MCF 10A (cell line): ENCODE results near the gene BPNT1. TPM values are rescaled to one million over a fixed set of nuclear protein-coding genes. Genes with fewer than 3 reads are reported as not detected.
"Not testable (repeated sequence)": the region's sequence is repeated elsewhere in the genome, so short reads cannot be mapped to it uniquely, and the experiment has no call there.

Source experiments
- BruUV-seq: library from RNA; stranded (reverse); fragments of 400-500 nt; replicated peaks from 2 replicates; lab custom pipeline; 2021; lab: Mats Ljungman, UMichigan
- CTCF ChIA-PET: fragments of 300-600 bp; sonication (Branson Sonifier 250); formaldehyde crosslinking; extraction: SDS; loops from one replicate; lab custom pipeline; 2021; ENCODE audit warnings: antibody characterized with exemption, inconsistent platforms; lab: Yijun Ruan, JAX
- POLR2A ChIA-PET: fragments of 300-600, 350-650 bp; sonication (Branson Sonifier 250); formaldehyde crosslinking; extraction: SDS; loops from one replicate; lab custom pipeline; 2020; ENCODE audit warnings: antibody characterized with exemption, inconsistent platforms; lab: Yijun Ruan, JAX
- DNase-seq: peaks from one replicate; pipeline ENCODE4 v3.0.0-alpha.2; 2018; ENCODE audit not compliant: unreplicated experiment
- H3K27ac Mint-ChIP-seq: one replicate; pipeline ENCODE4 v1.8.0; 2022; ENCODE audit warnings: mild to moderate bottlenecking, low read depth, mixed read lengths; ENCODE audit not compliant: unreplicated experiment
- H3K27me3 Mint-ChIP-seq: one replicate; pipeline ENCODE4 v1.8.0; 2022; ENCODE audit warnings: mixed read lengths; ENCODE audit not compliant: insufficient read depth, unreplicated experiment
- H3K36me3 Mint-ChIP-seq: one replicate; pipeline ENCODE4 v1.8.0; 2022; ENCODE audit warnings: mild to moderate bottlenecking, moderate library complexity, mixed read lengths; ENCODE audit not compliant: insufficient read depth, unreplicated experiment
- H3K4me1 Mint-ChIP-seq: one replicate; pipeline ENCODE4 v1.8.0; 2022; ENCODE audit warnings: mixed read lengths; ENCODE audit not compliant: insufficient read depth, unreplicated experiment
- H3K4me3 Mint-ChIP-seq: one replicate; pipeline ENCODE4 v1.8.0; 2022; ENCODE audit warnings: mild to moderate bottlenecking, moderate library complexity, mixed read lengths; ENCODE audit not compliant: unreplicated experiment
- H3K9me3 Mint-ChIP-seq: one replicate; pipeline ENCODE4 v1.8.0; 2022; ENCODE audit warnings: mixed read lengths; ENCODE audit not compliant: unreplicated experiment
- intact Hi-C: fragments of 100-400 bp; cut with micrococcal nuclease; formaldehyde crosslinking; loops from 2 replicates; pipeline ENCODE4 v1.14.1; 2022
- total RNA-seq: library from RNA; stranded (reverse); gene quantifications from 2 replicates; pipeline ENCODE4 v1.2.3, GENCODE V29; 2022
- TF ChIP-seq, protein P1 (sequence below): fragments of 200-600 bp; IDR thresholded peaks from one replicate; pipeline ENCODE4 v1.8.0; 2022; ENCODE audit warnings: antibody characterized with exemption, mild to moderate bottlenecking; ENCODE audit not compliant: unreplicated experiment

The BPNT1 gene
- total RNA-seq, 1 experiment from 2014 or later = 39.2 TPM

DNA sequence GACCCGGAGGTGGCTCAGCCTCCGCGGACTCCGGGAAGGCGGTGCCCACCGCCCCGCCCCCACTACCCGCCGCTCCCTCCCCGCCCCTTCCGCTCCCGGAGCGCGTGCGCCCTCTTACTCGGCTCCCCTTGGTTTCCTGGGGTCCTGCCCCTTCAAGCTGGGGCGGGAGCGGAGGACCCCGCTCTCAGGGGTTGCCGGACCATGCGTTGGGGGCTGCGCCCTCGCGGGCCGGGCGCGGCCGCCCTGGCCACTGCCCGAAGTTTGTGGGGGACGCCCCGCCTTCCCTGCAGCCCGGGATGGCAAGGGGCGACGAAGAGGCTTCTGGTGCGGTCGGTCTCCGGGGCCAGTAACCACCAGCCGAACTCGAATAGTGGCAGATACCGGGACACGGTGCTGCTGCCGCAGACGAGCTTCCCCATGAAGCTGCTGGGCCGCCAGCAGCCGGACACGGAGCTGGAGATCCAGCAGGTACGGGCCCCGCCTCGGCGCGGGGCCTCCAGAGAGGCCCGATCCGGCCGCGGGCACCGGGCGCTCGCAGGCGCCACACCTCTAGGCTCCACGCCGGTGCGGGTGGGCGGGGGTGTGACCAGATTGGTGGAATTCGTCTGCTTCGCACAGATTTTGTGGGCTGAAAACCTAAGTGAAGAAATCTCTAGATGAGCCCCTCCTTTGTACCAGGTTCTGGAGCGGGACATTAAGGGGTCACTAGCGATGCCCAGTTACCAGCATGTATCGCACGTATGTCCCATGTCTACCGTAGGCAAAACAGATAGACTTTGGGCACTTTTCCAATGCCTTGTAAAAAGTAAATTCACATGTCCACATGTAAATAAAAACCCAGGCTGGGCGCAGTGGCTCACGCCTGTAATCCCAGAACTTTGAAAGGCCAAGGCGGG is 4.7 kb upstream of the BPNT1 start, which contains the start of gene IARS2:
Gene IARS2 (plus strand): TSS at position 117 of the 896 bp plus-strand sequence. CDS start 85 bp downstream, at position 202.
- ChIA-PET POLR2A (interaction anchor here (0.6 to 2.4 kb wide), 12 partner anchors 8 to 1809 kb away, joined by 3 to 17 read pairs (median 3); partner anchors contain the start of genes EPRS1 and RRP15), CTCF (interaction anchor here (0.7 to 1.3 kb wide), 4 partner anchors 13 to 97 kb away, joined by 3 to 5 read pairs (median 4); no protein-coding TSS in a partner anchor)
- no peaks in the 10 kb centered on the region for H3K9me3 Mint-ChIP-seq
- intact Hi-C loops = loop anchor here (1.0 kb wide), 1 partner anchor 48 kb away; the partner anchor contains the start of gene EPRS1
- peak within 1 kb of the TSS; percentile 79 for H3K4me3 Mint-ChIP-seq
- peak; percentile 95 for DNase-seq
- H3K27ac Mint-ChIP-seq = peak within 1 kb of the TSS; percentile 36
- H3K4me1 Mint-ChIP-seq = peaks cover 22% of the 10 kb centered on the region
- BruUV-seq = TSS peak; percentile 27
- TF ChIP-seq, protein P1, sequence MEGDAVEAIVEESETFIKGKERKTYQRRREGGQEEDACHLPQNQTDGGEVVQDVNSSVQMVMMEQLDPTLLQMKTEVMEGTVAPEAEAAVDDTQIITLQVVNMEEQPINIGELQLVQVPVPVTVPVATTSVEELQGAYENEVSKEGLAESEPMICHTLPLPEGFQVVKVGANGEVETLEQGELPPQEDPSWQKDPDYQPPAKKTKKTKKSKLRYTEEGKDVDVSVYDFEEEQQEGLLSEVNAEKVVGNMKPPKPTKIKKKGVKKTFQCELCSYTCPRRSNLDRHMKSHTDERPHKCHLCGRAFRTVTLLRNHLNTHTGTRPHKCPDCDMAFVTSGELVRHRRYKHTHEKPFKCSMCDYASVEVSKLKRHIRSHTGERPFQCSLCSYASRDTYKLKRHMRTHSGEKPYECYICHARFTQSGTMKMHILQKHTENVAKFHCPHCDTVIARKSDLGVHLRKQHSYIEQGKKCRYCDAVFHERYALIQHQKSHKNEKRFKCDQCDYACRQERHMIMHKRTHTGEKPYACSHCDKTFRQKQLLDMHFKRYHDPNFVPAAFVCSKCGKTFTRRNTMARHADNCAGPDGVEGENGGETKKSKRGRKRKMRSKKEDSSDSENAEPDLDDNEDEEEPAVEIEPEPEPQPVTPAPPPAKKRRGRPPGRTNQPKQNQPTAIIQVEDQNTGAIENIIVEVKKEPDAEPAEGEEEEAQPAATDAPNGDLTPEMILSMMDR = no peak
- no peaks in the 10 kb centered on the region for H3K27me3 Mint-ChIP-seq
- peaks cover 41% of the 10 kb centered on the region for H3K36me3 Mint-ChIP-seq

DNA sequence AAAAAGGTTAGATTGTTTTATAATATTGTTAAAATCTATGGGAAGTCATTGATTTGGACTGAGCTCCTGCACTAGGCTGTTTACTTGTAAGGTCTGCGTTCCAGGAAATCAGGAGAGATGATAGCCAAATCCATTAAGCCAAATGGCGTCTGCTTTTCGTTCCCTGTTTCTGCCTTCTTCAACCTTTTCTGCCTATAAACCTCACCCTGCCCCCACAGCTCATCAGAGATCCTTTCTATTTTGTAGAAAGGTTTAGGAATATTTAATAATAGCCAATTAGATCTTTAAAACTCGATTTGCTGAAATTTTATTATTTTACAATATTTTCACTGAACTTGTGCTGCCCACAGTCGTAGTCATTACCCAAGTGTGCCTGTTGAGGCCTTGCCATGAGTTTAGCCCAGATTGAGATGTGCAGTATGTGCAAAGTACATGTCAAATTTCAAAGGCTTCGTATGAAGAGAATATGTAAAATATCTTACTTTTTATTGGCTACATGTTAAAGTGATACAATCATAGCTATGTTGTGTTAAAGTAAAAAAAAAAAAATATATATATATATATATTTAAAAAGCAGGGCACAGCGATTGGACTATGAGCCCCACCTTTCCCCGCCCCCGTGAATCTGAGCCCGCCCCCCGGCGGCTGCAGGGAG is 3.9 kb upstream of the BPNT1 start:
- Mint-ChIP-seq H3K27me3 (no peaks in the 10 kb centered on the region), H3K36me3 (peaks cover 34% of the 10 kb centered on the region), H3K4me1 (peaks cover 22% of the 10 kb centered on the region), H3K4me3 (peak overlapping the region; percentile 79), H3K9me3 (no peaks in the 10 kb centered on the region), H3K27ac (no peak overlapping the region)
- BruUV-seq = no TSS peak
- CTCF ChIA-PET = interaction anchor here (0.6 to 1.8 kb wide), 7 partner anchors 11 to 98 kb away, joined by 3 to 7 read pairs (median 4); no protein-coding TSS in a partner anchor
- DNase-seq = no peak
- POLR2A ChIA-PET = interaction anchor here (0.7 to 2.4 kb wide), 7 partner anchors 12 to 87 kb away, joined by 3 to 17 read pairs (median 3); partner anchors contain the start of gene EPRS1
- TF ChIP-seq, protein P1 = no peak
- intact Hi-C loops = loop anchor here (1.0 kb wide), 1 partner anchor 47 kb away; the partner anchor contains the start of gene EPRS1

DNA sequence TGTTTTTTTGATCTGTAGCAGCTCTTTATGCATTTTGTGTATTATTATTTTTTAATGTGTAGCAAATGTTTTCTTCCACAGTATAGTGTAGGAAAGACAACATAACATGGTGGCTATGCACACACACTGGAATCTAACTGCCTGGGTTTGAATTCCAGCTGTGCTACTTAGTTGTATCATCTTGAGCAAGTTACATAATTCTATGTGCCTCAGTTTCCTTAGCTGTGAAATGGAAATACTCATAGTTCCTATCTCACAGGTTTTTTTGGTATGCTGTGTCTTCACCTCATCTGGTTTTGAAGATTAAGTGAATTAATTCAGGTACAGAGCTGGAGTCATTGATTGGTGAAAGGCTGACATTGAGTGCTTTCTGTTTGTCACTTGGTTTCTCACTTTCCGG is 3.1 kb upstream of the BPNT1 start:
- peaks cover 17% of the 10 kb centered on the region for H3K4me1 Mint-ChIP-seq
- CTCF ChIA-PET = interaction anchor here (0.5 to 1.8 kb wide), 12 partner anchors 11 to 710 kb away, joined by 3 to 7 read pairs (median 3); no protein-coding TSS in a partner anchor
- no peak overlapping the region for H3K4me3 Mint-ChIP-seq
- BruUV-seq = no TSS peak
- no peaks in the 10 kb centered on the region for H3K9me3 Mint-ChIP-seq
- no peak overlapping the region for H3K27ac Mint-ChIP-seq
- no peaks in the 10 kb centered on the region for H3K27me3 Mint-ChIP-seq
- peaks cover 26% of the 10 kb centered on the region for H3K36me3 Mint-ChIP-seq
- TF ChIP-seq, protein P1 = no peak
- intact Hi-C loops = no loop called here
- no peak for DNase-seq
- POLR2A ChIA-PET = interaction anchor here (0.6 to 2.4 kb wide), 5 partner anchors 39 to 86 kb away, joined by 3 to 17 read pairs (median 3); partner anchors contain the start of gene EPRS1

DNA sequence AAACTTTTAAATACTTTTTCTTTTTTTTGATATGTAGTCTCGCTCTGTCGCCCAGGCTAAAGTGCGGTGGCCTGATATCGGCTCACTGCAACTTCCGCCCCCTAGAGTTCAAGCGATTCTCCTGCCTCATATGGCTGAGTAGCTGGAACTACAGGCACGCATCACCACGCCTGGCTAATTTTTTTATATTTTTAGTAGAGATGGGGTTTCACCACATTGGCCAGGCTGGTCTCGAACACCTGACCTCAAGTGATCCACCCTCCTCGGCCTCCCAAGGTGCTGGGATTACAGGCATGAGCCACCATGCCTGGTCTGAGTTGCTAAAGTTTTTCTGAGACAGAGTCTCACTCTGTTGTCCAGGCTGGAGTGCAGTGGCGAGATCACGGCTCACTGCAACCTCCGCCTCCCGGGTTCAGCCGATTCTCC is 3.3 kb downstream of the BPNT1 start:
- H3K27me3 Mint-ChIP-seq, intact Hi-C loops, H3K4me3 Mint-ChIP-seq, H3K4me1 Mint-ChIP-seq, DNase-seq, BruUV-seq, H3K27ac Mint-ChIP-seq, H3K9me3 Mint-ChIP-seq: not testable (repeated sequence)
- POLR2A ChIA-PET = interaction anchor here (0.7 to 1.6 kb wide), 3 partner anchors 9 to 18 kb away, joined by 3 to 5 read pairs (median 3); no protein-coding TSS in a partner anchor
- CTCF ChIA-PET = interaction anchor here (1.2 kb wide), 1 partner anchor 11 kb away, joined by 3 read pairs; no protein-coding TSS in a partner anchor
- H3K36me3 Mint-ChIP-seq = peaks cover 23% of the 10 kb centered on the region
